Tibial artery (tissue), 4 donors: ENCODE measurements around the gene ANKRD65.
A peak's percentile ranks its signal among the peaks of the same experiment; 100 is the strongest.

Experiments
- DNase-seq, 2 donors: peaks; one replicate each; pipeline ENCODE4 v3.0.0-alpha.2; 2019
- H3K27ac ChIP-seq, 2 donors: fragments of 200-600 bp; sonication (generic) in 1 of 2; 1 replicate in 1 of 2; 2 replicates in 1 of 2; pipeline ENCODE4 v1.5.1; 2018 to 2019; ENCODE audit warnings: mild to moderate bottlenecking in 1 of 2
- H3K27me3 ChIP-seq, 2 donors: fragments of 200-600 bp; sonication (generic) in 1 of 2; one replicate each; pipeline versions ENCODE4 v1.5.1 to v1.6.0; 2016 to 2019
- H3K36me3 ChIP-seq, 3 donors: fragments of 200-600 bp; sonication (generic) in 2 of 3; one replicate each; pipeline ENCODE4 v1.5.1; 2016 to 2019; ENCODE audit warnings: mild to moderate bottlenecking in 2 of 3
- H3K4me1 ChIP-seq, 4 donors: fragments of 200-600 bp; sonication (generic) in 2 of 4; 1 replicate in 3 of 4; 2 replicates in 1 of 4; pipeline ENCODE4 v1.5.1; 2016 to 2019
- H3K4me3 ChIP-seq, 2 donors: fragments of 200-600 bp; sonication (generic) in 1 of 2; 1 replicate in 1 of 2; 2 replicates in 1 of 2; pipeline ENCODE4 v1.5.1; 2018 to 2019; ENCODE audit warnings: mild to moderate bottlenecking in 2 of 2
- H3K9me3 ChIP-seq, 3 donors: fragments of 200-600 bp; sonication (generic) in 1 of 3; one replicate each; pipeline ENCODE4 v1.5.1; 2016 to 2019
- intact Hi-C: fragments of 100-400 bp; cut with DNase I; formaldehyde crosslinking; loops from one replicate; pipeline ENCODE4 v1.15.0; 2023; ENCODE audit warnings: low total_unique reads
- TF ChIP-seq, protein P1 (sequence below), 2 experiments: fragments of 200-600 bp in 1 of 2; fragments of 450-650 bp in 1 of 2; IDR thresholded peaks; one replicate each; pipeline ENCODE4 v1.5.1; 2017 to 2019; ENCODE audit warnings: antibody characterized with exemption in 2 of 2, mild to moderate bottlenecking in 1 of 2, moderate library complexity in 1 of 2

The ANKRD65 gene

GRCh38 chr1:1381294-1381693 is 39.8 kb downstream of the ANKRD65 start:
- Histone ChIP-seq H3K4me1 (no peaks in the 10 kb centered on the region), H3K27me3 (no peaks in the 10 kb centered on the region), H3K9me3 (no peaks in the 10 kb centered on the region), H3K4me3 (no peak overlapping the region), H3K27ac (no peak overlapping the region), H3K36me3 (peaks cover 7 to 32% (median 18%) of the 10 kb centered on the region in 3 donors)
- intact Hi-C loops: no loop called here
- no peak for DNase-seq
- TF ChIP-seq, protein P1, sequence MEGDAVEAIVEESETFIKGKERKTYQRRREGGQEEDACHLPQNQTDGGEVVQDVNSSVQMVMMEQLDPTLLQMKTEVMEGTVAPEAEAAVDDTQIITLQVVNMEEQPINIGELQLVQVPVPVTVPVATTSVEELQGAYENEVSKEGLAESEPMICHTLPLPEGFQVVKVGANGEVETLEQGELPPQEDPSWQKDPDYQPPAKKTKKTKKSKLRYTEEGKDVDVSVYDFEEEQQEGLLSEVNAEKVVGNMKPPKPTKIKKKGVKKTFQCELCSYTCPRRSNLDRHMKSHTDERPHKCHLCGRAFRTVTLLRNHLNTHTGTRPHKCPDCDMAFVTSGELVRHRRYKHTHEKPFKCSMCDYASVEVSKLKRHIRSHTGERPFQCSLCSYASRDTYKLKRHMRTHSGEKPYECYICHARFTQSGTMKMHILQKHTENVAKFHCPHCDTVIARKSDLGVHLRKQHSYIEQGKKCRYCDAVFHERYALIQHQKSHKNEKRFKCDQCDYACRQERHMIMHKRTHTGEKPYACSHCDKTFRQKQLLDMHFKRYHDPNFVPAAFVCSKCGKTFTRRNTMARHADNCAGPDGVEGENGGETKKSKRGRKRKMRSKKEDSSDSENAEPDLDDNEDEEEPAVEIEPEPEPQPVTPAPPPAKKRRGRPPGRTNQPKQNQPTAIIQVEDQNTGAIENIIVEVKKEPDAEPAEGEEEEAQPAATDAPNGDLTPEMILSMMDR (IDR thresholded peaks at IDR 0.05): no peak

DNA sequence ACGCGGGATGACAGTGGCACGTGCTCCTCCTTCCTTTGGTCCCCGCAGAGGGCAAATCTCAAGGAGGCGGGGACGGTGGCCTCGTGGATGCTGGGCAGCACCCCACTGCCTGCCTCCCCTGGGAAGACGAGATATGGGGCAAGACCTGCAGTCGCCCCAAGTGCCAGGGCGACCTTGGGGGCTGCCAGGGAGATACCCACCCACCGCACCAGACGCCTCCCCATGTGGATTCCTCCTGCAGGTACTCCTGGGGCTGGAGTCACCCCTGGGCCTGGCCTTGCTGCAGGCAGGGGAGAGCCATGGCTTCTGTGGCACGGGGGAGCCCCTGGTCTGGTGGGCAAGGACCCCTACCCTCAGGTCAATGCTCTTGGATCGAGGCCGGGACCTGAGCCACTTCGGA is 40.2 kb downstream of the ANKRD65 start:
- H3K4me3 ChIP-seq: no peak overlapping the region
- peaks cover 3 to 27% (median 14%) of the 10 kb centered on the region in 3 donors for H3K36me3 ChIP-seq
- peaks cover 0 to 3% (median 2%) of the 10 kb centered on the region in 4 donors for H3K4me1 ChIP-seq
- H3K9me3 ChIP-seq: no peaks in the 10 kb centered on the region
- H3K27ac ChIP-seq: no peak overlapping the region
- intact Hi-C loops: no loop called here
- DNase-seq: no peak
- TF ChIP-seq, protein P1 (IDR thresholded peaks at IDR 0.05): no peak
- no peaks in the 10 kb centered on the region for H3K27me3 ChIP-seq

DNA sequence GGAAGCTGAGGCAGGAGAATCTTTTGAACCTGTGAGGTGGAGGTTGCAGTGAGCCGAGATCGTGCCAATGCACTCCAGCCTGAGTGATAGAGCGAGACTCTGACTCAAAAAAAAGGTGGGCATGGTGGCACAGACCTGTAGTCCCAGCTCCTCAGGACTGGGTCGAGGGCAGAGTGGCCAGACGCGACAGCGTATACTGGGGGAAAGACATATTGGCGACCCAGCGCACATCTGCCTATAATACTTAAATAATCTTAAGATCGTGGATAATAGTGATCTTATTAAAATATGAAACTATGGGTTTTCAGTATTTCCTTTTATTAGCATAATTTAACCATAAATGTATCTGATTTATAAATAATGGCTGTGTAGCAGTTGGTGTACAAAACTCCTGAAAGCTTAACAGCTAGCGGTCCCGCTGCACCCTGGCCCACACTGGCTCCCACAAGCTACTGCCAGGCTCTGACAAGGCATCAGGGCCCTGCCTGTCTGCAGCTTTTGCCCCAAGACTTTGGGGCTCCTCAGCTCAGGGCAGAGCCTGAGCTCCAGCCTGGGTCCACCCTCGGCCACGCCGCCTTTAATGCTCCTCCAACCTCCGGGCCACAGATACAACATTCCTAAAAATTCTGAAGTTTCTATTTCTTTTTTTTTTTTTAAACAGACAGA is 43.4 kb downstream of the ANKRD65 start:
- peaks cover 8 to 28% (median 16%) of the 10 kb centered on the region in 3 donors for H3K36me3 ChIP-seq
- H3K27me3 ChIP-seq: no peaks in the 10 kb centered on the region
- intact Hi-C loops: no loop called here
- DNase-seq: no peak
- H3K9me3 ChIP-seq: no peaks in the 10 kb centered on the region
- H3K4me3 ChIP-seq: no peak overlapping the region
- H3K27ac ChIP-seq: no peak overlapping the region
- TF ChIP-seq, protein P1 (IDR thresholded peaks at IDR 0.05): no peak
- H3K4me1 ChIP-seq: peaks cover 0 to 24% (median 23%) of the 10 kb centered on the region in 4 donors

DNA sequence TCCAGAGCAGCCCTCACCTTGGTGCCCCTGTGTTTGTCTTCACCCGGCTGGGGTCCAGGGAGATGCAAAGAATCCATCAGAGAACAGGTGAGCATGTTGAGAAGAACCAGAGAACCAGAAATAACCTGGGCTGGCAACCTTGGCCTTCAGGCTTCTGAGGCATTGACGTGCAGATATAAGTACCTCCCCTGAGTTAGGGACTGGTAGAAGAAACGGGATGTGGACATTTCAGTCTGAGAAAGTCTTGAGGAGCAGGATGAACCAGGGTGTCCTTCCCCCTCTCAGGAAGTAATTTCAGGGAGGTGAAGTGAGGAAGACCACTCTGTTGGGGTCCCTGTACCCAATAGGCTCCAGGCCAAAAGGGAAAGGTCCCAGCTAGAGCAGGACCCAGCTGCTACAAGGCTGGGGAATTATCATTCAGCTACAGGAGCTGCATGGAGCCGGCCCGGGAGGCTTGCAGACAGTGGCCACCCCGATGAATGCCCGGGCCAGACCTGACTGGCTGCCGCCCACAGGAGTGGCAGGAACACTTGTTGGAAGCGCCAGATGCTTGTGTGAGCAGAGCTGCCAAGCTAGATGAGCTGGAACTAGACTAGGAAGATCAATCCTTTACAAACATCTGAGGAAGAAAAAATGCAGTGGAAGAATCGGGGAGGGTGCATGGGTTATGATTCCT is 44.4 kb downstream of the ANKRD65 start:
- H3K9me3 ChIP-seq: no peaks in the 10 kb centered on the region
- no peak for DNase-seq
- TF ChIP-seq, protein P1 (IDR thresholded peaks at IDR 0.05): no peak
- no peak overlapping the region for H3K27ac ChIP-seq
- H3K27me3 ChIP-seq: no peaks in the 10 kb centered on the region
- H3K4me3 ChIP-seq: no peak overlapping the region
- H3K36me3 ChIP-seq: peaks cover 8 to 32% (median 13%) of the 10 kb centered on the region in 3 donors
- H3K4me1 ChIP-seq: peaks cover 0 to 34% (median 32%) of the 10 kb centered on the region in 4 donors
- intact Hi-C loops: no loop called here

- Histone ChIP-seq H3K27ac (peak within 1 kb of the TSS; percentile 94 to 99), H3K36me3 (peaks cover 8 to 20% (median 9%) of the 10 kb centered on the region in 3 donors), H3K9me3 (no peaks in the 10 kb centered on the region), H3K27me3 (no peaks in the 10 kb centered on the region), H3K4me1 (peaks cover 0 to 36% (median 34%) of the 10 kb centered on the region in 4 donors), H3K4me3 (peak within 1 kb of the TSS; percentile 94 to 99)
- intact Hi-C loops: loop anchor here (2.0 kb wide), 1 partner anchor 26 kb away; the partner anchor contains the start of gene DVL1
- DNase-seq: peak; percentile 99
- TF ChIP-seq, protein P1 (IDR thresholded peaks at IDR 0.05): peak in 1 of 2 experiments; percentile 40
Observed at GRCh38 chr1:1374929-1375662, 46.0 kb downstream of the ANKRD65 start, which contains the start of gene AURKAIP1. AURKAIP1 (minus strand) TSS chr1:1375207; CDS start chr1:1374756, 451 bp downstream.
